GM12801 (cell line): ENCODE data around the gene GPR141.

Source experiments
- CTCF ChIP-seq: IDR thresholded peaks from one replicate; pipeline ENCODE4 v1.5.1; 2011; ENCODE audit warnings: control low read depth; ENCODE audit not compliant: insufficient read length; ENCODE audit errors: extremely low read depth

GPR141 gene

GRCh38 chr7:37726016-37726415 lies 42.5 kb downstream of the GPR141 start:
- no peak for TF ChIP-seq CTCF

GRCh38 chr7:37728747-37729146 lies 45.2 kb downstream of the GPR141 start:
- TF ChIP-seq CTCF, result no peak

GRCh38 chr7:37729181-37729580 lies 45.6 kb downstream of the GPR141 start:
- TF ChIP-seq CTCF, result no peak

GRCh38 chr7:37730501-37730900 lies 46.9 kb downstream of the GPR141 start:
- no peak for TF ChIP-seq CTCF

- TF ChIP-seq CTCF, result no peak
Observed at GRCh38 chr7:37732253-37732652, 48.7 kb downstream of the GPR141 start.

GRCh38 chr7:37732888-37733287 lies 49.3 kb downstream of the GPR141 start:
- no peak for TF ChIP-seq CTCF

- no peak for TF ChIP-seq CTCF
Observed at GRCh38 chr7:37735196-37735595, 51.6 kb downstream of the GPR141 start.

GRCh38 chr7:37738321-37738720 lies 54.8 kb downstream of the GPR141 start:
- no peak for TF ChIP-seq CTCF
